ENCODE data around the gene SH3BGRL3.

The SH3BGRL3 gene

DNA sequence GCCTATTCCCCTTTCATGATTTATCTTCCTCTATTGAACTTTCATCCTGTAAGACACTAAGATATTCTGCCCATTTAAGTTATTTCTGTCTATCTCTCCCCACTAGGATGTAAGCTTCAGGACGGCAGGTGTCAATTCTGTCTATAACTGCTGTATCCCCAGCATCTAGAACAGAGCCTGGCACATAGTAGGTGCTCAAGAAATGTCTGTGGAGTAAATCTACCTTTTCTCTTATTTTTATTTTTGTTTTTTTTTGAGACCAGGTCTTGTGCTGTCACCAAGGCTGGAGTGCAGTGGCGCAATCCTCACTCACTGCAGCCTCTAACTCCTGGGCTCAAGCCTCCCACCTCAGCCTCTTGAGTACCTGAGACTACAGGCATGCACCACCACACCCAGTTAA, 43.5 kb downstream of the SH3BGRL3 start:
- WGBS, 2 donors (ENCODE audit: extremely low coverage in 2 of 2, insufficient read length in 2 of 2, insufficient replicate concordance in 1 of 2) = no CpG with 5 or more reads among the region's 2 CpGs
- no peak overlapping the region for H2AFZ ChIP-seq (ENCODE audit: low read length)
- peaks cover 0 to 16% of the 10 kb centered on the region in 2 donors for H3K36me3 ChIP-seq (replicated peaks in 1 of 2; ENCODE audit: control insufficient read depth in 2 of 2, insufficient read depth in 2 of 2, low read length in 2 of 2)
- H3K79me1 ChIP-seq (ENCODE audit: low read depth, low read length) = no peaks in the 10 kb centered on the region
- H4K8ac ChIP-seq (ENCODE audit: low read depth, low read length) = no peak overlapping the region
- H2BK5ac ChIP-seq (ENCODE audit: low read length) = no peak overlapping the region
- no peak overlapping the region for H2AK5ac ChIP-seq (ENCODE audit: low read depth, low read length)
- no peaks in the 10 kb centered on the region for H3K9me3 ChIP-seq (replicated peaks in 1 of 2; ENCODE audit: control insufficient read depth in 2 of 2, insufficient read depth in 1 of 2, low read depth in 1 of 2, low read length in 2 of 2)
- no peak overlapping the region for H3K9ac ChIP-seq (ENCODE audit: low read depth, low read length, poor library complexity)
- H3K18ac ChIP-seq (ENCODE audit: low read length) = no peak overlapping the region
- H3K4me3 ChIP-seq (ENCODE audit: low read length in 2 of 2) = no peak overlapping the region
- H2BK15ac ChIP-seq (ENCODE audit: low read length) = no peak overlapping the region
- no peak overlapping the region for H2BK12ac ChIP-seq (ENCODE audit: low read length)
- H3K4me2 ChIP-seq (ENCODE audit: insufficient read depth, low read length, poor library complexity, severe bottlenecking) = no peak overlapping the region
- no peak overlapping the region for H3K14ac ChIP-seq (ENCODE audit: low read length)
- H3K4ac ChIP-seq (ENCODE audit: low read length) = no peak overlapping the region
- H3K23ac ChIP-seq (ENCODE audit: low read depth, low read length, poor library complexity) = no peak overlapping the region
- peaks cover 5 to 11% of the 10 kb centered on the region in 2 donors for H3K4me1 ChIP-seq (ENCODE audit: control insufficient read depth in 2 of 2, insufficient read depth in 1 of 2, low read depth in 1 of 2, low read length in 2 of 2)
- H2BK120ac ChIP-seq (ENCODE audit: low read depth, low read length) = no peak overlapping the region
- H3K27me3 ChIP-seq (ENCODE audit: control insufficient read depth in 3 of 3, insufficient read depth in 3 of 3, low read depth in 1 of 3, low read length in 3 of 3) = no peaks in the 10 kb centered on the region
- no peak overlapping the region for H4K91ac ChIP-seq (ENCODE audit: low read depth, low read length, poor library complexity)
- no peak for DNase-seq (ENCODE audit: low spot score)
- no peak overlapping the region for H3K27ac ChIP-seq (replicated peaks; ENCODE audit: low read length)

DNA sequence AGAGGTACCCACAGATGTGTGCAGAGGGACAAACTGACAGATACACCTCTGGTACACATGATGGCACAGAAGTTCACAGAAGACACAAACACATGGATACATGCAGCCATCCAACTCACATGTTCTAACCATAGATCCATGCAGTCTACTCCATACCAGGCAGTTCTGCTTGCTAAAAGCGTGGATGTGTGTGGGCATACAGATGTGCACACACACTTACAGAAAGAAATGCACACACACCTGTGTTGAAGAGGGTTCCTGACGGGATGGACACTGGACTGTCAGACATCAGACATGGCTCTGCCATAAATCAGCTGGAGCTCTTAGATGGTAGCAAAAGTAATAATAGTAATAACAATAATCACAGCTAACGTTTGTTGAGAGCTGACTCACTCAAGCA, 44.7 kb downstream of the SH3BGRL3 start:
- no peak for DNase-seq (ENCODE audit: low spot score)
- peaks cover 0 to 16% of the 10 kb centered on the region in 2 donors for H3K36me3 ChIP-seq (replicated peaks in 1 of 2; ENCODE audit: control insufficient read depth in 2 of 2, insufficient read depth in 2 of 2, low read length in 2 of 2)
- no peak overlapping the region for H4K8ac ChIP-seq (ENCODE audit: low read depth, low read length)
- H2BK15ac ChIP-seq (ENCODE audit: low read length) = no peak overlapping the region
- no peaks in the 10 kb centered on the region for H3K27me3 ChIP-seq (ENCODE audit: control insufficient read depth in 3 of 3, insufficient read depth in 3 of 3, low read depth in 1 of 3, low read length in 3 of 3)
- no peak overlapping the region for H2AK5ac ChIP-seq (ENCODE audit: low read depth, low read length)
- H2BK120ac ChIP-seq (ENCODE audit: low read depth, low read length) = no peak overlapping the region
- H3K4me3 ChIP-seq (ENCODE audit: low read length in 2 of 2) = no peak overlapping the region
- H3K79me1 ChIP-seq (ENCODE audit: low read depth, low read length) = no peaks in the 10 kb centered on the region
- H3K4ac ChIP-seq (ENCODE audit: low read length) = no peak overlapping the region
- no peak overlapping the region for H3K9ac ChIP-seq (ENCODE audit: low read depth, low read length, poor library complexity)
- no peak overlapping the region for H3K23ac ChIP-seq (ENCODE audit: low read depth, low read length, poor library complexity)
- H2AFZ ChIP-seq (ENCODE audit: low read length) = no peak overlapping the region
- H3K27ac ChIP-seq (replicated peaks; ENCODE audit: low read length) = no peak overlapping the region
- peaks cover 5 to 14% of the 10 kb centered on the region in 2 donors for H3K4me1 ChIP-seq (ENCODE audit: control insufficient read depth in 2 of 2, insufficient read depth in 1 of 2, low read depth in 1 of 2, low read length in 2 of 2)
- WGBS, 2 donors (ENCODE audit: extremely low coverage in 2 of 2, insufficient read length in 2 of 2, insufficient replicate concordance in 1 of 2) = no CpG with 5 or more reads among the region's 3 CpGs
- no peak overlapping the region for H2BK12ac ChIP-seq (ENCODE audit: low read length)
- no peak overlapping the region for H3K18ac ChIP-seq (ENCODE audit: low read length)
- H4K91ac ChIP-seq (ENCODE audit: low read depth, low read length, poor library complexity) = no peak overlapping the region
- H2BK5ac ChIP-seq (ENCODE audit: low read length) = no peak overlapping the region
- no peaks in the 10 kb centered on the region for H3K9me3 ChIP-seq (replicated peaks in 1 of 2; ENCODE audit: control insufficient read depth in 2 of 2, insufficient read depth in 1 of 2, low read depth in 1 of 2, low read length in 2 of 2)
- no peak overlapping the region for H3K14ac ChIP-seq (ENCODE audit: low read length)
- no peak overlapping the region for H3K4me2 ChIP-seq (ENCODE audit: insufficient read depth, low read length, poor library complexity, severe bottlenecking)

DNA sequence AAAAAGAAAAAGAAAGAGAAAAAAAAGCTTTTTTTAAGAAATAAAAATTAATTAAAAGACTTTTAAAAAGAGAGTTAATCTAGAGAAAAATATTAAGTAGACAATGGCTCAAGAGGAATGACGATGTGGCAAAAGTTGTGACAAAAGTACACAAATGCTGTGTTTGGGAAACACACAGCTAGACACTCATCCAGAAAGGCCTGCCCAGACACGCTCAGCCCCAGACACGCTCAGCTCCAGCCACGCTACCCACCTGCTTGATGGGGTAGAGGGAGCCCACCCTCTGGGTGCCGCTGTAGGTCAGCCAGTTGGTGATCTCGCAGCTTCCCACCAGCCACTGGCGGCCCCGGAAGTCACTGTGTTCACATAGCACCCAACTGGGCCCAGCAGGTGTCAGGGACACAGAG, 48.1 kb downstream of the SH3BGRL3 start:
- Histone ChIP-seq H3K4ac (ENCODE audit: low read length) (no peak overlapping the region), H3K23ac (ENCODE audit: low read depth, low read length, poor library complexity) (no peak overlapping the region), H3K18ac (ENCODE audit: low read length) (no peak overlapping the region), H4K8ac (ENCODE audit: low read depth, low read length) (no peak overlapping the region), H3K9me3 (replicated peaks in 1 of 2; ENCODE audit: control insufficient read depth in 2 of 2, insufficient read depth in 1 of 2, low read depth in 1 of 2, low read length in 2 of 2) (no peaks in the 10 kb centered on the region), H2BK5ac (ENCODE audit: low read length) (no peak overlapping the region), H3K36me3 (replicated peaks in 1 of 2; ENCODE audit: control insufficient read depth in 2 of 2, insufficient read depth in 2 of 2, low read length in 2 of 2) (peaks cover 0 to 15% of the 10 kb centered on the region in 2 donors), H4K91ac (ENCODE audit: low read depth, low read length, poor library complexity) (no peak overlapping the region), H2BK15ac (ENCODE audit: low read length) (no peak overlapping the region), H2BK120ac (ENCODE audit: low read depth, low read length) (no peak overlapping the region), H2AK5ac (ENCODE audit: low read depth, low read length) (no peak overlapping the region), H3K27ac (replicated peaks; ENCODE audit: low read length) (no peak overlapping the region), H3K14ac (ENCODE audit: low read length) (no peak overlapping the region), H3K4me3 (ENCODE audit: low read length in 2 of 2) (no peak overlapping the region), H3K4me1 (ENCODE audit: control insufficient read depth in 2 of 2, insufficient read depth in 1 of 2, low read depth in 1 of 2, low read length in 2 of 2) (peaks cover 3 to 12% of the 10 kb centered on the region in 2 donors), H3K4me2 (ENCODE audit: insufficient read depth, low read length, poor library complexity, severe bottlenecking) (no peak overlapping the region), H2AFZ (ENCODE audit: low read length) (peak overlapping the region; percentile 80), H3K27me3 (ENCODE audit: control insufficient read depth in 3 of 3, insufficient read depth in 3 of 3, low read depth in 1 of 3, low read length in 3 of 3) (no peaks in the 10 kb centered on the region), H2BK12ac (ENCODE audit: low read length) (peak overlapping the region; percentile 4), H3K9ac (ENCODE audit: low read depth, low read length, poor library complexity) (no peak overlapping the region), H3K79me1 (ENCODE audit: low read depth, low read length) (no peaks in the 10 kb centered on the region)
- no CpG with 5 or more reads among the region's 8 CpGs for WGBS, 2 donors (ENCODE audit: extremely low coverage in 2 of 2, insufficient read length in 2 of 2, insufficient replicate concordance in 1 of 2)
- no peak for DNase-seq (ENCODE audit: low spot score)

DNA sequence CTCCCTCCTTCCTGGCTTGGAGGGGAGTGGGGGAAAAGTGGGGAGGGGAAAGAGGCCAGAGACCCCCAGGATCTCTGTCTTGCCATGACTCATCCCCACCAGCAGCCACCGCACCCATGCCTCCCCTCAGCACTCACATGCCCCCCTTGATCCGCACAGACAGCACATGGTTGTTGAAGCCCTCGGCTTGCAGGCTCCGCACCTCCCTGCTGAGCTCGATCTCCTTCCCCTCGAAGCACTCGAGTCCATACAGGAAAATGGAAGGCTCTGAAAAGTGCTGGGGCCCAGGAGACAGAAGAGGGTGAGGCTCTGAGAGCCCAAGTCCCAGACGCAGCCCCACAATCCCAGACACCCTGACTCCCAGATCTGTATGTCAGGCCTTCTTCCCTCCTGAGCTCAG, 48.7 kb downstream of the SH3BGRL3 start:
- Histone ChIP-seq H2AFZ (ENCODE audit: low read length) (peak overlapping the region; percentile 80), H2BK15ac (ENCODE audit: low read length) (no peak overlapping the region), H3K9me3 (replicated peaks in 1 of 2; ENCODE audit: control insufficient read depth in 2 of 2, insufficient read depth in 1 of 2, low read depth in 1 of 2, low read length in 2 of 2) (no peaks in the 10 kb centered on the region), H3K27me3 (ENCODE audit: control insufficient read depth in 3 of 3, insufficient read depth in 3 of 3, low read depth in 1 of 3, low read length in 3 of 3) (no peaks in the 10 kb centered on the region), H3K4ac (ENCODE audit: low read length) (no peak overlapping the region), H2BK12ac (ENCODE audit: low read length) (no peak overlapping the region), H2BK5ac (ENCODE audit: low read length) (no peak overlapping the region), H3K36me3 (replicated peaks in 1 of 2; ENCODE audit: control insufficient read depth in 2 of 2, insufficient read depth in 2 of 2, low read length in 2 of 2) (peaks cover 0 to 15% of the 10 kb centered on the region in 2 donors), H3K9ac (ENCODE audit: low read depth, low read length, poor library complexity) (peak overlapping the region; percentile 7), H3K4me3 (ENCODE audit: low read length in 2 of 2) (no peak overlapping the region), H3K23ac (ENCODE audit: low read depth, low read length, poor library complexity) (no peak overlapping the region), H3K14ac (ENCODE audit: low read length) (no peak overlapping the region), H3K4me2 (ENCODE audit: insufficient read depth, low read length, poor library complexity, severe bottlenecking) (no peak overlapping the region), H3K27ac (replicated peaks; ENCODE audit: low read length) (no peak overlapping the region), H3K79me1 (ENCODE audit: low read depth, low read length) (no peaks in the 10 kb centered on the region), H3K4me1 (ENCODE audit: control insufficient read depth in 2 of 2, insufficient read depth in 1 of 2, low read depth in 1 of 2, low read length in 2 of 2) (peaks cover 3 to 12% of the 10 kb centered on the region in 2 donors), H2BK120ac (ENCODE audit: low read depth, low read length) (no peak overlapping the region), H4K8ac (ENCODE audit: low read depth, low read length) (no peak overlapping the region), H4K91ac (ENCODE audit: low read depth, low read length, poor library complexity) (no peak overlapping the region), H3K18ac (ENCODE audit: low read length) (no peak overlapping the region), H2AK5ac (ENCODE audit: low read depth, low read length) (no peak overlapping the region)
- DNase-seq (ENCODE audit: low spot score) = no peak
- WGBS, 2 donors (ENCODE audit: extremely low coverage in 2 of 2, insufficient read length in 2 of 2, insufficient replicate concordance in 1 of 2) = no CpG with 5 or more reads among the region's 8 CpGs

Measured in neuronal stem cell (in vitro differentiated cells).